Measurements from ENCODE around the gene CDK19. TPM values are rescaled to one million over a fixed set of nuclear protein-coding genes. Genes with fewer than 3 reads are reported as not detected.

CDK19 gene
- 15.6 and 17.4 TPM in 2 replicates for total RNA-seq

DNA sequence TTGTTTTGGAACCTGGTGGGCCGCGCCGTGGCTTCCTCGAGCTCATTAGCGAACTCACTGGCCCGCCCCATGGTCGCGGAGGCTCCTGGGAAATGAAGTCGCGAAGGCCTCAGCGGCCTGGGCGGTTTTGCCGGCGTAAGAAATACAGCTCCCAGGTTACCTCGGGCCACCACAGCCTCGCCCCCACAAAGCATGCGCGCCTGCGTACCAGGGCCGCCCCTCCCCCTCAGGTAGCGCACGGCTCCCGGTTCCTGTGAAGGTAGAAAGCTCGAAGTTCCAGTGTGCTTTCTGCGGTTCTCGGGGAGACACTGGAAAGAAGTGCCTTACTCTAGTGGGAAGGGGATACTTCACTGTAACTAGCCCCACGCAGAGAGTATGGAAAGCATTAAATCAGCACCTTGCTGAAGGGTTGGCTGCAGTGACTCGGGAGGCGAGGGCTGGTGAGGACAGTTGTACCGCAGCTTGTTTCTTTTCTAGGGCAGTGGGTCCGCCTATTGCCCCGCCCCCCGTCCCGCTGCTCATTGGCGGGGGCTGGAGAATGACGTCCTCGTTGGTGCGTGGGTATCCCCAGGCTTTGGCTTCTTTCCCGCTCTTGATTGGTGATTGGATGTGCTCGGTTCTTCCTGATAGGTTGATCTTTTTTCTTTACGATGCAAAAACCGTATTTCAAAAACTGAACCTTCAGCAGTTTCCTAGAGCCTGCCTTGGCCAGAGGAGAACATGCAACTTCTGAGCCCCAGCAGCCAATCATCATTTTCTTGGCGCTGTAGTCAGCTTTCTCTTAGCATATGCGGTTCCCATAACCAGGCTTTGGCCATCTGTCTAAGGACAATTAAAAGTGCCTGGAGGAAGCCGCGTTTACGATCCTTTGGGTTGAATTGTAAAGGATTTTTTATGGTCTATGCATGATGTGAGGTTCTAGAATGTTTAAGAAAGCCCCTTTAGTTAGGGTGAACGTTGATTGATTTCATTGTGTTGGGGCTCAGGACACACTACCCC, at the start of gene CDK19:
Gene CDK19 (minus strand): TSS at position 59 of the 999 bp plus-strand sequence. CDS start 333 bp downstream, outside the sequence.
- Histone ChIP-seq H3K9me3 (ENCODE audit: low read depth, low read length) (no peaks in the 10 kb centered on the region), H3K27ac (ENCODE audit: low read depth, low read length) (peak within 1 kb of the TSS; percentile 99), H3K36me3 (ENCODE audit: insufficient read depth, low read length) (no peaks in the 10 kb centered on the region), H2AFZ (ENCODE audit: low read length) (peak within 1 kb of the TSS; percentile 99), H4K20me1 (ENCODE audit: insufficient read depth, low read length) (peaks cover 8% of the 10 kb centered on the region), H3K4me3 (ENCODE audit: insufficient read depth, low read length) (peak within 1 kb of the TSS; percentile 99), H3K27me3 (ENCODE audit: insufficient read depth, low read length) (no peaks in the 10 kb centered on the region), H3K4me2 (ENCODE audit: insufficient read depth, low read length) (peak within 1 kb of the TSS; percentile 99), H3K4me1 (ENCODE audit: insufficient read depth, low read length) (peaks cover 26% of the 10 kb centered on the region), H3K79me2 (ENCODE audit: insufficient read depth, low read length) (peaks cover 25% of the 10 kb centered on the region)
- TF ChIP-seq, protein P1, sequence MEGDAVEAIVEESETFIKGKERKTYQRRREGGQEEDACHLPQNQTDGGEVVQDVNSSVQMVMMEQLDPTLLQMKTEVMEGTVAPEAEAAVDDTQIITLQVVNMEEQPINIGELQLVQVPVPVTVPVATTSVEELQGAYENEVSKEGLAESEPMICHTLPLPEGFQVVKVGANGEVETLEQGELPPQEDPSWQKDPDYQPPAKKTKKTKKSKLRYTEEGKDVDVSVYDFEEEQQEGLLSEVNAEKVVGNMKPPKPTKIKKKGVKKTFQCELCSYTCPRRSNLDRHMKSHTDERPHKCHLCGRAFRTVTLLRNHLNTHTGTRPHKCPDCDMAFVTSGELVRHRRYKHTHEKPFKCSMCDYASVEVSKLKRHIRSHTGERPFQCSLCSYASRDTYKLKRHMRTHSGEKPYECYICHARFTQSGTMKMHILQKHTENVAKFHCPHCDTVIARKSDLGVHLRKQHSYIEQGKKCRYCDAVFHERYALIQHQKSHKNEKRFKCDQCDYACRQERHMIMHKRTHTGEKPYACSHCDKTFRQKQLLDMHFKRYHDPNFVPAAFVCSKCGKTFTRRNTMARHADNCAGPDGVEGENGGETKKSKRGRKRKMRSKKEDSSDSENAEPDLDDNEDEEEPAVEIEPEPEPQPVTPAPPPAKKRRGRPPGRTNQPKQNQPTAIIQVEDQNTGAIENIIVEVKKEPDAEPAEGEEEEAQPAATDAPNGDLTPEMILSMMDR (IDR thresholded peaks at IDR 0.05; ENCODE audit: extremely low read depth, low read depth, low read length): no peak
- DNase-seq (ENCODE audit: insufficient read length, low spot score, missing footprints): peak; percentile 99

DNA sequence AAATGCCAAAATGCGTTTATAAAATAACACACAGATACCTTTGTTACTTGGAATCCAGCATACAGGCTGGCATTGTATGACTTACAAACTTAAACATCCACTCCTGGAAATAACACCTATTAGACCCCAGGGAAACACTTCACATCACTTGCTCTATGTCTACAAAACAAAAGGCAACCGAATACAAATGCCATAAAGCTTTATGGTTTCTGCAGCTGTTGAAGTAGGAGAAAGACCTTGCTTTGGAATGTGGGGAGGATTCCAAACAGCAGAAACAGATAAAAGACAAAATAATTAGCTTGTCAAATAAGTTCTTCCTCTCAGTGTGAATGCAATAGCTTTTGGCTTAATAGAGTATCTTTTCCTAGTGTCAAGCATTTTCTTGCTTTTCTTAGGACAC, 49.6 kb upstream of the CDK19 start:
- Histone ChIP-seq H2AFZ (ENCODE audit: low read length) (no peak overlapping the region), H3K9me3 (ENCODE audit: low read depth, low read length) (no peaks in the 10 kb centered on the region), H3K79me2 (ENCODE audit: insufficient read depth, low read length) (no peaks in the 10 kb centered on the region), H3K4me1 (ENCODE audit: insufficient read depth, low read length) (no peaks in the 10 kb centered on the region), H4K20me1 (ENCODE audit: insufficient read depth, low read length) (no peaks in the 10 kb centered on the region), H3K4me3 (ENCODE audit: insufficient read depth, low read length) (no peak overlapping the region), H3K27ac (ENCODE audit: low read depth, low read length) (no peak overlapping the region), H3K27me3 (ENCODE audit: insufficient read depth, low read length) (no peaks in the 10 kb centered on the region), H3K36me3 (ENCODE audit: insufficient read depth, low read length) (no peaks in the 10 kb centered on the region), H3K4me2 (ENCODE audit: insufficient read depth, low read length) (no peak overlapping the region)
- no peak for DNase-seq (ENCODE audit: insufficient read length, low spot score, missing footprints)
- TF ChIP-seq, protein P1 (IDR thresholded peaks at IDR 0.05; ENCODE audit: extremely low read depth, low read depth, low read length): no peak

DNA sequence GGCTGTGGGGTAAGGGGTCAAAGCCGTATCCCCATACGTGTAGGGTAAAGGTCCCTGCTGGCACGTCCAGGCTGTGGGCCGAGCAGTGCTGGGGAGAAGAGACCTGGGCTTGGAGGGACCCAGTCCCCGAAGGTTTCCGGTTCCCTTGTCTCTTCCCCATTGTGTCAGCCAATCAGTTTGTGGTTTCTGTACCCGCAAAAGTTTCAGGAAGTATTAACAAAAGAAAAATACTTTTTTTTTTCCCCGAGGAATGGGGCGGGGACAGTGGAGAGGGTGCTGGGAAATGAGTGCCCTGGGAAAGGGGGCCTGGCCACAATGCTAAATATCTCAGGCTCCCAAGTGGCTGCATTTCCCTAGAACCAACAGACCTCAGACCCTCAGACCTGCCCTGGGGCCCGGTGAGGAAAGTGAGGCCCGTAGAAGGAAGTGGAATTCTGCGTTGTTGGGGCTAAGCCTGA, 44.1 kb upstream of the CDK19 start:
- Histone ChIP-seq H3K9me3 (ENCODE audit: low read depth, low read length) (no peaks in the 10 kb centered on the region), H2AFZ (ENCODE audit: low read length) (peak overlapping the region; percentile 66), H3K4me2 (ENCODE audit: insufficient read depth, low read length) (no peak overlapping the region), H3K79me2 (ENCODE audit: insufficient read depth, low read length) (no peaks in the 10 kb centered on the region), H4K20me1 (ENCODE audit: insufficient read depth, low read length) (no peaks in the 10 kb centered on the region), H3K4me1 (ENCODE audit: insufficient read depth, low read length) (no peaks in the 10 kb centered on the region), H3K36me3 (ENCODE audit: insufficient read depth, low read length) (no peaks in the 10 kb centered on the region), H3K4me3 (ENCODE audit: insufficient read depth, low read length) (no peak overlapping the region), H3K27me3 (ENCODE audit: insufficient read depth, low read length) (no peaks in the 10 kb centered on the region), H3K27ac (ENCODE audit: low read depth, low read length) (no peak overlapping the region)
- TF ChIP-seq, protein P1 (IDR thresholded peaks at IDR 0.05; ENCODE audit: extremely low read depth, low read depth, low read length): no peak
- no peak for DNase-seq (ENCODE audit: insufficient read length, low spot score, missing footprints)

DNA sequence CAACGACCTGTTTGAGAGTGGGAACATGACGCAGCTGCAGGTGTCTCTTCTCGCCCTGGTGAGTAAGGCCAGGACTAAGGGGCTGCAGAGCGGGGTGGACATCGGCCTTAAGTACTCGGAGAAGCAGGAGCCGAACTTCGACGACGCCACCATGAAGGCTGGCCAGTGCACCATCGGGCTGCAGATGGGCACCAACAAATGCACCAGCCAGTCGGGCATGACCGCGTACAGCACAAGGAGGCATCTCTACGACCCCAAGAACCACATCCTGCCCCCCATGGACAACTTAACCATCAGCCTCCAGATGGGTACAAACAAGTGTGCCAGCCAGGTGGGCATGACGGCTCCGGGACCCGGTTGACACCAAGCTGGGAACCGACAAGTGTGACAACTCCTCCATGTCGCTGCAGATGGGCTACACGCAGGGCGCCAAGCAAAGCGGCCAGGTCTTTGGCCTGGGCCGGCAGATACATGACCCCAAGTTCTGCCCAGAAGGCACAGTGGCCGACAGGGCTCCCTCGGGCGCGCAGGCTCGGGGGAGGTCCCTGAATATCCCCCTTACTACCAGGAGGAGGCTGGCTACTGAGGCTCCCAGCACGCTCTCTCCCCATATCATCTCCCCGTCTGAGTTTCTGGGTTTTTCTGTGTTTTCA, 43.4 kb upstream of the CDK19 start:
- Histone ChIP-seq H3K79me2 (ENCODE audit: insufficient read depth, low read length) (no peaks in the 10 kb centered on the region), H3K27me3 (ENCODE audit: insufficient read depth, low read length) (no peaks in the 10 kb centered on the region), H3K9me3 (ENCODE audit: low read depth, low read length) (no peaks in the 10 kb centered on the region), H3K36me3 (ENCODE audit: insufficient read depth, low read length) (no peaks in the 10 kb centered on the region), H3K4me2 (ENCODE audit: insufficient read depth, low read length) (no peak overlapping the region), H3K4me1 (ENCODE audit: insufficient read depth, low read length) (no peaks in the 10 kb centered on the region), H2AFZ (ENCODE audit: low read length) (no peak overlapping the region), H4K20me1 (ENCODE audit: insufficient read depth, low read length) (no peaks in the 10 kb centered on the region), H3K27ac (ENCODE audit: low read depth, low read length) (no peak overlapping the region), H3K4me3 (ENCODE audit: insufficient read depth, low read length) (no peak overlapping the region)
- no peak for DNase-seq (ENCODE audit: insufficient read length, low spot score, missing footprints)
- TF ChIP-seq, protein P1 (IDR thresholded peaks at IDR 0.05; ENCODE audit: extremely low read depth, low read depth, low read length): no peak
